Effector CD8-positive, alpha-beta T cell (primary cell): ENCODE data around the gene UBR4.
A peak's percentile ranks its signal among the peaks of the same experiment; 100 is the strongest.
"Not testable (repeated sequence)": the region's sequence is repeated elsewhere in the genome, so short reads cannot be mapped to it uniquely, and the experiment has no call there.

ENCODE experiments used
- DNase-seq: peaks from one replicate; lab custom pipeline; 2025; lab: John Stamatoyannopoulos, UW

UBR4 gene

DNA sequence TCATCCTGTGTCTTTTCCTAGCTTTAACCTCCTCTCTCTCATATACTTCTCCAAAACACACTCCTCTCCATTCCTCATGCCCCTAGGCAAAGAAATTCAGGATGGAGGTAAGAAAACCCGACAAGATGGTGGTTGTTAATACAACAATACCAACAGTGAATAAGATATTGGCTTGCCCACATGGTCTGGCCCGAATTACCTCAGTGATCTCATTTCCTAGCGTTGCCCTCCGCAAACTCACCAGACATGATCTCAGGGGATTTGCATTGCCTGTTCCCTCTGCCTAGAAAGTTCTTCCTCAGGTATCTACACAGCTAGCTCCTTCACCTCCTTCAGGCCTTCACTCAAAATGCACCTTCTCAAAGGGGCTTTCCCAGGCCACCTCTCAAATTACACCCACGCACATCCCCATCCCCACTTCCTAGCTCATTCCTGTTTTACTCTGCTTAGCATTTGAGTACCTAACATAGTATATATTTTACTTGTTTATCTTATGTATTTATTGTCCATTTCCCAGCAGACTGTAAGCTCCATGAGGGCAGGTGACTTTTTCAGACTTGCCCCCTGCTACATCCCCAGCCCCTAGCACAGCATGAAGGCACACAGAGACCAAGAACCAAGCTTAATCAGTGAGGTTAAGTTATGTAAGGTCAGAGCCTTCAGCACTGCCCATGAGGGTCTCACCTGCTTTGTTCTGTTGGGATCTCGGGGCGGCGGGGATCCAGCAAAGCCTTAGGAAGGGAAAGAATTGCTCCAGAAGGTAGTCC lies 10.2 kb upstream of the UBR4 start:
- DNase-seq = no peak

DNA sequence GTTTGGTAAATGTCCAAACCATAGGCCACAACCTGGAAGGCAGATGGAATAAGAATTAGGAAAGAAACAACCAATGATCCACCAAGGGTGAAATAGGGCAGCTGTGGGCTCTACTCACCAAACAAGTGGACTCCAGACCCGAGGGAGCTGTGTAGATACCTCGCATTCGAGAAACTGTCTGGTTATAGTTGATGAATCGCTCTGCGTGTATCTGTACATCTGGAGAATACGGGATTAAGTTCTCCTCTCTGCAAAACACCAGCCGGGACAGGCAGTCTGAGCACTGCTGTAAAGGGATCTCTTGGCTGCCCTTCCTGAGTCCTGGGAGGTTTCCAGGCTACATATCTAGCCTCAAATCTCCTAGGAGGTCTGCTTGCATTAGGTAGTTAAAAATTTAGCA lies 9.4 kb upstream of the UBR4 start:
- no peak for DNase-seq

DNA sequence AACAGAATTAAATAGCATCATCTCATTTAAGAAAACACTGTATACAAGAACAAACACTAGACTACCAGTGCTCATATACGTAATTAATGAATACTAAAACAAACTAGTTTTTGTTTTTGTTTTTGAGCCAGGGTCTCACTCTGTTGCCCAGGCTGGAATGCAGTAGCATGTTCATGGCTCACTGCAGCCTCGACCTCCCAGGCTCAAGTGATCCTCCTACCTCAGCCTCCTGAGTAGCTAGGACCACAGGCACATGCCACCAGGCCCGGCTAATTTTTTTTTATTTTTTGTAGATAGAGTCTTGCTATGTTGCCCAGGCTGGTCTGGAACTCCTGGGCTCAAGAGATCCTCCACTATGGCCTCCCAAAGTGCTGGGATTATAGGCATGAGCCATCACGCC lies 6.5 kb upstream of the UBR4 start:
- not testable (repeated sequence) for DNase-seq

DNA sequence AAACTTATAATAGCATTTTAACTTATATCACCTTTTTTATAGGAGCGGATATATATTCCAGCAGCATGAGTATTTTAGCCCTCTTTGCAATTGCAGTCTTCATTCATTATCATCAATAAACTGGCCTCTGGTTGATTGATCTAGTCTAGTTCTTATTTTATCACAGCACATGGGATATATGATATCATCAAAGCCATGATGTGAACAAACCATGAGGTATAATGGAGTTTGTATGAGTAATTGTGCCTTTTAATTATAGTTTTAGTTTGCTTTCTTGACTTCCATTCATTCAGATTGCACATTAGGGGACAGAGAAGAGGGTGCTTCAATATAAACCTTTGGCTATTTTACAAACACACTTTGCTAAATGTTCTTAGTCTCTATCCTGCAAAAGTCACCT lies 3.5 kb upstream of the UBR4 start:
- DNase-seq = no peak

DNA sequence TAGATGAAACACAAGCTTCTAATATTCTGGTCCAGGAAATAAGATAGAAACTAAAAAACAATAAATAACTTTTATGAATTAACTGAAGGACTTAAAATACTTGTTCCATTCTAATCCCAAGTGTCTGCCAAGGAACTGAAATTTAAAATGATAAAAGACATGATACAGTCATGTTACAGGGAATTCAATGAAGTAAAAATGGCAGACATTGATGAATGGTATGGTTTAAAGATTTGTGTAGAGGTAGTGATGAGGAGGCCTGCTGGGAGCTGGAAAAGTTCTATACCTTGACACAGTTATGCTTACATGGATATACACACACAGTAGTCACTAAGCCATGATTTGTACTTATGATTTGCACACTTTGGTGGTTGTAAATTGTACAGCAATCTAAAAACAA lies 2.1 kb upstream of the UBR4 start:
- no peak for DNase-seq

DNA sequence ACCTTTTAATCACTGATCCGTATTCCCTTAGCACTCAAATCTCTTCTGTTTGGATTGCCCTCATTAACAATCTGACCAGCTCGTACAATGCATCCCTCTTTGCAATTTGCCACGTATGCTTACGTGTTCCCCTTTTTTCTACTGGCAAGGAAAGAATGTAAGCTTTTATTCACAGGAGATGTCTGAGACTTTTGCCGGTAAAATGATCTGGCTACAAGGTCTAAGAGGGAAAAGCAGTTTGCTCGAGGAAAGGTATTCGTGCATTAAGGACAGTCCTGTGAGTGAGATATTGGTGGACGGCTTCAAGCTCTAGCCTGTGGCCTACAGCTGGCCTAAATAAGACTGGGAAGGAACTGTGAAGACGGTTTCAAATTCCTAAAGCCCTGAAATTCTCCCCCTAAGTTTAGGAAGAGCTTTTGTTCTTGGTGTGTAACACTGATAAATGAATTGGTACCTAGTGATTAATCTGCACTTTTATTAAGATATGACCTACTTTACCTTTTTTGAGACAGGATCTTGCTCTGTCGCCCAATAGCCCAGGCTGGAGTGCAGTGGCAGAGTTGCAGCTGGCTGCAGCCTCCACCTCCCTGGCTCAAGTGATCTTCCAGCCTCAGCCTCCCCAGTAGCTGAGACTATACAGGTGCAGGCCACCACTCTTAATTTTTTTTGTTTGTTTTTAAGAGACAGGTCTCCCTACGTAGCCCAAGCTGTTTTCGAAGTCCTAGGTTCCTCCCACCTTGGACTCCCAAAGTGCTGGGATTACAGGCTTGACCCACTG lies 895 bp upstream of the UBR4 start:
- no peak for DNase-seq

DNA sequence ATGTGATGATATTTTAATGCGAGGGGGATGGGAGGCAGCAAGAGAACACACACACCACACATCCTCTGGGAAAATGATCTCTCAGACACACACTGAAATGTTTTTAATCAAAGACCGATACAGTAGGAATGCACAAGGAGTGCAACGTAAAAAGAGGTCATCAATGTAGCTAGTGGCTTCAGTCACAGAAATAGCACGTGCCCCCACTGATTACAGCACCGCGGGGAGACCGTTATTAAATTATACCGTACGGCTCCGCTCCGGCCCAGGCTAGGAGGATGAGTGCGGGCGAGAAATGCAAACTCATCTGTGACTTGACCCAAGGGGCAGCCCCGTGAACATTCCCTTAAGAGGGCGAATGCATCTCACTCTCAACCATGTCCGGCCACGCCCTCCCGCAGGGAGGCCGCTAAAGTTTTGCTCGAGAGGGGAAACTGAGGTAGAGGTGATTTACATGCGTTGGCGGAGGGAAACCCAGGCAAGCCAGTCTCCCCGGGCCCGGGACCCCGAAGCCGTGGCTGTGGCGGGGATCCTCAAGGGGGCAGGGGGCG lies 552 bp downstream of the UBR4 start:
- DNase-seq = peak; percentile 33

DNA sequence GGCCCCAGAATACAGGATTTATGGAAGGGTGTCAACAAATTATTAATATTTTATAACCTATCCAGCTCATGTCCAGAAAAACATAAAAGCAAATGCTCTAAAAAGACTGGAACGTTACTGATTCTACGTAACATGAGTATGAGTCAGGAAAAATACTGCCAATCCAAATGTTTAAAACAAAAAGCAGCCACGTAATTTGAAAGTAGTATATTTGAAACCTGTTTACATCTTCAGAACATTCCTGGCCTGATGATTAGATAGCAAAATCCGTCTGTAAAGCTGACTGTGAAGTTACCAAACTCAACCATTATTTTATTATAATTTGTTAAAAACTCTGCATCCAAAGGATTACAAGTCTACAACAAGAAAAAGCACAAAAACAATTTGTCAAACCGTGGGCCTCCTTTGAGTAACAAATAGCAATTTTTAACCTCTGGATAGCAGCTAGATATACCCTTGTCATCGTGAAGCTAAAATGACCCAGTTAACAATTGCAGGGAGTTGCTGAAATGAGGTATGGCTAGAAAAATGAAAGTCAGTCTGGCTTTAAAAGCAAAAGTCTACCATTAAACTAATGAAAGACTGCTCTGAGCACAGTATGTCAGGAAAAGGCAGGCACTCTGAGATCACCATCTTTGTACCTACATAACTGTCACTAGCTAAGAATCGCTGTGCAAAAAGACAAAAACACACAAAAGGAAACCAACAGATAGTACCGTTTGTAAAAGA lies 1.2 kb downstream of the UBR4 start:
- no peak for DNase-seq

DNA sequence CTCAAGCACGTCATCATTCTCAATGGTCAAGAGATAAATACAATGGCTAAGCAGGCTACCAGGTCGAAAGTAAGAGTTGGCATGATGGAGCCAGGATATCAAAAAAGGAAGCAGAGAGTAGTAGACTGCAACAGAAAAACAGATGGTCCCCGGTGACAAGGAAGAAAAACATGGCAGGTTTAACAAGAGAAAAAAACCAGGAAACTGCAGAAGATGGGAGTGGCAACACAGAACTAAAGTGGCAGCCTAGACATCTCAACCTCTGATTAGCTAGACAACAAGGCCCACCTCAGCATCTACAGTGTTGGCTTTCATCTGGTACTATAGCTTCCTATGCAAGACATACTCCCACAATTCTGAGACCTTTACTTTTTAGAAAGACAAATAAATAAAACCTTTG lies 3.1 kb downstream of the UBR4 start:
- no peak for DNase-seq

DNA sequence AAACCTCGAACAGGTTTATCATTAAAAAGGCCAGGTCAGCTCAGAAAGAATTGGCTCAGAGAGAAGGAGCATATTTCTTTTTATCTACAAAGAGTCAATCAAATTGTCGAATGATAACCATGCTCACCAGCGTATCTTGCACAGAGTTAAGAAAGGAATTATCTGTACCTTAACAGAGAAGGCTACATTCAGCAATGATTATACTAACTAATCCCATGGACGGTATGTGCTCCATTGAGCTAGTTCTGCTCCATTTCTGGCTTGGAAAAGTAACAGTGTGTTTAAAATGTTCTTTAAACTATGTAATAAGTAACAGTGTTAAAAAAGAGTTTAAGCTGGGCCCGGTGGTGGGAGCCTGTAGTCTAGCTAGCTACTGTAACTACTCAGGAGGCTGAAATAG lies 4.2 kb downstream of the UBR4 start:
- DNase-seq = no peak

DNA sequence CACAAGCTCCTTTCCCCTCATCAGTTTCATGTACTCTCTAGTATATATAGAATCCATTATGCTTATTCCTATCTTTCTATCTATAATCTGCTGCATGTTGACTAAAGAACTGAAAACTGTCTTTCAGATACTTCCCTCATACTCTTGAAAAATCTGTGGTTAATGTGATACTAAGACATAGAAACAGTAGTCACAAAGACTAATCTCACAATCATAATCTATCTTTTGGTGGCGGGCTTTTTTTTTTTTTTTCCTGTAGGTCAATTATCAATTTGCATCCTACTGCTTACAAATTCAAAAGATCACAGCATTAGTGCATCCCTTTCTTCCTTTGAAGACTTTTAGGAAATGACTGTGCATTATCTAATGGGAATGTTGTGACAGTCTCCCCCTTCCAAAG lies 4.7 kb downstream of the UBR4 start:
- no peak for DNase-seq

DNA sequence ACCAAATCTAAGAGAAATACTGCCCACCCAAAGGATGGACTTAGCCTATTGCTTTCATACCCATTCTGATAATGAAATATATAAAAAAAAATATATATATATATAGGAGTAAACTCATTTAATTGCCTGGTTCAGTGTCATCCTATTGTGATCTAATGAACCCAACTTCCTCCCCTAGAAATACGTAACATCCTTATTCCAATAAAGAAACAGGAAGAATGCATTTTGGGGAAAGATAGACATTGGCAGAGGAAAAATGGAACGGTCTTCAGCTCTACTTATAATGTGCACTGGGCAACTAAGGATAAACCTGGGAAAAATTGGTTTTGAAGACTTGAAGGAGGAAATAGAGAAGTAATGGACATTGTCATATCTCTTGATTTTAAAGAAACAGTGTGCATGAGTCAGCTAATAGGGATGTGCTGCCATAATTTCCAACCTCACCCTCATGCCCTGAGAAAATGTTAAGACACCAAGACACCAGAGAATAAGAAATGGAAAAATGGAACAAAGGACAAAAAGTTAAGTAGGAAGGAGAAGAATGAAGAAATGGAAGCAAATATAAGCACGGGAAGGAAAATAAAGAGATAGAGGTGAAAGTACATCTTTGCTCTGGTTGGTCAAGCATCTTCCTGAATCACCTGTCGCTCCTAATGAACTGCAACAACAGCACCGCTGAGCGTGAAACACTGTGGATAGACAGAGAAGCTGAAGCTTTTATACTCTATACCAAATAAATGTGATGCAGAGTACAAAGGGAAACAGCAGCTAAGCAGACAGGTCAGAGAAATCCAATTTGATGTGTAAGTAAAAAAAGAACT lies 5.4 kb downstream of the UBR4 start:
- DNase-seq = no peak

DNA sequence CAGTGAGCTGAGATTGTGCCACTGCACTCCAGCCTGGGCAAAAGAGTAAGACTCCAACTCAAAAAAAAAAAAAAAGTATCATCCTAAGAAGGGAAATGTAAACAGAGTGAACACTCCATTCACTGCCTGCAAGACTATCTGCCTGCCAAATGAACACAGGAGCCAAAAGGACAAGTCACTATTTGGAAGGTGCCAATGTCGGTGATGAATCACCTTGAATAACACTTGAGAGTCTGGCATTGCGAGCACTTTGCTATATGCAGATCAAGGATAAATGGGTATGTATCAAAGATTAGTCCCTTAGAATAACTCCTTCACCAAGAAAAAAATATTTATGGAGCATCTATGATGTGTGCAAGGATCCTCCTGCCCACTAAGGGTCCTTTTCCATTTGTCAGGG lies 6.6 kb downstream of the UBR4 start:
- DNase-seq = no peak

DNA sequence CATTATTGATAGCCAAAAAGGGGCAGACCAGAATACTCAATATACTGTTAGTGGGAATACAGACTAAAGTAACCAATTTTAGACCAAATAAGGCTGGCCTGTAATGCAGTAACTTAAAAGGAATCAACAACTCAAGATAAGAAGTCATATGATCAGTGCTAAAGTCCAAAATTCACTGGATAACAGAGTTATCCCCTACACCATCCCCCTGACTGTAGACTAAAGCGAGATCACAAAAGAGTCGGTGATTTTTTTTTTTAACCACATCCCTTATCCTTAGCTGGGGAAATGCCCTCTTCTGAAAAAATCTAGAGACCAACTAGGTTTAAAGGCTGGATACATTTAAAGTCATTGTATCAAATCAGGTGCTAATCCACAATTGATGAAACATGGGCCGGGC lies 7.7 kb downstream of the UBR4 start:
- DNase-seq = no peak

DNA sequence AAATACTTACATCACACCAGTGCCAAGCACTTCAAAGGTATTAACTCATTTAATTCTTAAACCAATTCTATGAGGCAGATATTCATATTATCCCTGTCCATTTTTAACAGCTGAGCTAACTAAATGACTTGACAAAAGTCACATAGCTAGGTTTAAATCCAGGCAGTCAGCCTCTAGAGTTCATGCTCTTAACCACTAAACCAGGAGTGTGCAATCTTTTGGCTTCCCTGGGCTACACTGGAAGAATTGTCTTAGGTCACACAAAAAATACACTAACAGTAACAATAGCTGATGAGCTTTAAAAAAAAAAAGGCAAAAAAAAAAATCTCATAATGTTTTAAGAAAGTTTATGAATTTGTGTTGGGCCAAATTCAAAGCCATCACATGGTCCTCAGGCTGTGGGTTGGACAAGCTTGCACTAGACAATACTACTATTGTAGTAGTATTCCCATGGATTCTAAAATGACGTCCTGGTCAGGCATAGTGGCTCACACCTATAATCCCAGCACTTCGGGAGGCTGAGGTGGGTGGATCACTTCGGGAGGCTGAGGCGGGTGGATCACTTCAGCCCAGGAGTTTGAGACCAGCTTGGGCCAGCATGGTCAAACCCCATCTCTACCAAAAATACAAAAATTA lies 10.0 kb downstream of the UBR4 start:
- no peak for DNase-seq

DNA sequence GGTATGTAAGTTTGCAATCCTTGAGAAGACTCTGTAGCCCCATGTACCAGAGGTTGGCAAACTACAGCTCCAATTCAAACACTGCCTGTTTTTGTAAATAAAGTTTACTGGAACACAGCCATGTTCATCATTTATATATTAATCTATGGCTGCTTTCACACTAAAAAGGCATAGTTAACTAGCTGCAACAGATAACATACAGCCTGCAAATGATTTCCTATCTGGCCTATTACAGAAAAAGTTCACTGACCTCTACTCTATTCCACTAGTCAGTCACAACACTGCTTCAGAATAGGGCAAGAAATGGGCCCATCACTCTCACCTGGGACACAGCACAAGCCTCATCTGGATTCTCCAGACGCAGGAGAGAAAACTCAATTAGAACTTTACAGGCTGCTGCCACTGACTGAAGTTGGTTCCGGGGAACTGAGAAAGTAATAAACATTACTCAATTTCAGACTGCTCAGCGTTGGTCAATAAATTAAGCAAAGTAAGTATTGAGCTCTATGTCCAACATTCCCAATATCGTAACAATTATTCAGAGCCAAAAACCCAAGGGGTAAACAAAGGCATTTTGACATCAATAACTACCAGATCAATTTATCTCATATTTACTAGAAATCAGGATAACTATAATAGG lies 10.6 kb downstream of the UBR4 start:
- no peak for DNase-seq

DNA sequence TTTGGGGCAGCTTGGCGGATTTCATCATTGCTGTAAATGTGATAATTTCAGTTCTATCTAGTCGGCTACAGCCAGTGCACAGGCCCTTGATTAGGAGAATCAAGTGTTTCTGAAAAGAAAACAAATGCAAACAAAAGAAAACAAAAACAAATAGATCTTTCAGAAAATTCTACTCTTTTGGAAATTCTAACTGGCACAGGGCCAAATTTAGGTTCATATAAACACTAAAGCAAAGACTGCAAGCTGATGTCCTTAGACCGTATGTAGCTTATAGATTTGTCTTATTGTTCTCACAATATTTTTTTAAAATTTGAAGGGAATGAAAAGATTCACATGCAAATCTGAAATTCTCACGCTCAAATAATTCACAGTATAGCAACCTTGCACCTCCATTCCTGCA lies 11.2 kb downstream of the UBR4 start:
- DNase-seq = no peak

DNA sequence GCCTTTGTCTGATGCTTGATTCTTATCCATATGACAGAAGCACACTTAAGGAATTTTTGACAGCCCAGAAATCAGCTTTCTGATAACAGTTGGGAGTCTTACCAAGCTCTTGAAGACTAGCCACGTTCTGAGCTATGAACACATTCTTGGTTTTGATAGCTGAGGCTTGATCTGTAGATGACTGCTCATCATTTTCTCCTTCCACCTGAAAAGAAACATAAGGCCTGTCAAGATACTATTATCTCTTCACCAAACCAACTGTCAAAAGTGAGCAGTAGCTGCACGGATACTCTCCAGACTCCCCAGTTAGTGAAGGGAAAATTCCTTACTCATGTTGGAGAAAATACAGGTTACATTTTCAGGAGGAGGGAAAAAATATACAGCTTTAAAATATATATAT lies 12.2 kb downstream of the UBR4 start:
- DNase-seq = no peak

DNA sequence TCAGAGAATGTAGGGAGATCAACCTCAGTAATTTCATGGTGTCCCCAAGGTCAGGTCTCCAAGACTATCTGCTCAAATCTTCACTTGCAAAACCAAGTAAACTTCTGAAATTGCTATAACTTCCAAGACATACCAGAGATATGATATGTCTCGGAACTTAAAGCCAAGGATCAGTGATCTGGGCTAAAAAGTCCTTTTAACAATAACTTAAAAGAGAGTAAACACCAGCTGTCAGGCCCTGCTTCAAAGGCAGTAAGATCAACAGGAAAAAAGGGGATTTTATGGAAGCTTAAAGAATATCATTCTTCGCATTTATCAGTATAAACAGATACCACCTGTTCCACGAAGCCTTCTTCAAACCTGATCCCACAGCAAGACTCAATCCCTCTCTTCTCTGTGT lies 13.7 kb downstream of the UBR4 start:
- DNase-seq = no peak

DNA sequence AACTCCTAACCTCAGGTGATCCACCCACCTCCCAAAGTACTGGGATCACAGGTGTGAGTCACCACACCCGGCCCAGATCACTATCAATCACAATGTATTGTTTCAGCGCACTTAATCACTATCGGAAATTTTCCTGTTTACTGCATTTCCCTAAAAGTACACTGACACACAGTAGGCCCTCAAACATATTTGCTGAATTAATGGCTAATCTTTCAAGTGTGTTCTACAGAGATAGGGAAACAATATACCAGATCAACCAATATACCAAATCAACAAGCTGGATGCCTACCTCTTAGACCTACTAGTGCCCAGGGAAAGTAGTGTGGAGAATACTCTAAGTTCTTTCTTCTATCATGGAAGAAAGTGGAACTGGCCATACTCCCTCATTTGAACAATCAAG lies 17.1 kb downstream of the UBR4 start:
- no peak for DNase-seq

DNA sequence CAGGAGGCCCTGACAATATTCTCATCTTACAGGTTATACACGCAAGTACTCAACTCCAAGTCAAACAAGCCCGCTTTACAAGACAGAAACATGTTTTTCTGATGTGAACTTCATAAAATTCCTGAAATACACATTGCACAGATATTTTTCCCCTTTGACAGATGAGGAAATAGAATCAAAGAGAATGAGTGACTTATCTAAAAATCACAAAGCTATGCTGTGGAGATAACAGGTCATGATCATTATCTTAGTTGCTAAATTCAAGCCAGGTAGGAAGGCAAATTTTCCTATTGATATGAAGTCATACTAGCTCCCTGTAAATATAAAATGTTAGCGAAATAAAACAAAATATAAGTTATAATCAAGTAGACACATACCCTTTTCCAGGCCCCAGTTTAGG lies 18.3 kb downstream of the UBR4 start:
- no peak for DNase-seq
